Dedifferentiated amniotic fluid mesenchymal stem cell (primary cell): ENCODE data around the gene SPTLC3.

Experiments used
- DNase-seq: peaks from one replicate; pipeline ENCODE4 v3.0.0-alpha.2; 2016; ENCODE audit errors: extremely low spot score

The SPTLC3 gene

GRCh38 chr20:13031751-13032150 is 23.0 kb downstream of the SPTLC3 start:
- DNase-seq, result no peak

DNA sequence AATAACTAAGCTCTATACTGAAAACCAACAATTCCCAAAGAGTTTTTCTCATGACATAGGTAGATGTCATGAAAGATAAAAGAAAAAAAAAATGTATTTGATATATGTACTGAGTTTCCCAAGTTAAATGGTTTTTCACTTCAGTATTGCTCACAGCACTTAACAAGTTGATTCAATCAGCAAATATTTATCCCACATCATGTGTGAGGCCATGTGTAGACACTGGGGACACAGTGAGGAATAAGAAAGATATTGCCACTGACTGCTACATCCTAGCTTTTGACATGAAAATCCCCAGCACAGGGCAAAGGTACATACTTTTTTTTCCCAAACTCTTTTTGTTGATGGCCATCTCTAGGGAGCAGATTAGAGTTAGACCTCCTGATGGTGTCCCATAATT is 25.3 kb downstream of the SPTLC3 start:
- DNase-seq, result no peak

DNA sequence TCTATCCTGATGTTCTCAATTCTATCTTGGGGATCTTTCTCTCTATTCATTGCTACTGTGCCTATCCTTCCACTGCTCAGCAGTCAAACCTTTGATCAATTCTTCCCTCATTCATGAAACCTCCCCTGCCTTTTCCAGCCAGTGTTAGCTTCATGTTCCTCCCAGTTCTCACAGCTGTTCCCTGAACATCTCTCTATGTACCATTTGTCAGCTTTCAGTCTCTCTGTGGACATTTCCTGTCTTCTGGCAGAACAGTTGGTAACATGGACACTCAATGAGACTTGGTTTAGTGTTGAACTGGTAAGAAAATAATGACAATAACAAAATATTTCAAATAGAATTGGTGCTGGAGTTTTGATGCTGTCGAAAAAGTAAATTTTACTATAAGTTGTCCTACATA is 26.2 kb downstream of the SPTLC3 start:
- DNase-seq, result no peak

DNA sequence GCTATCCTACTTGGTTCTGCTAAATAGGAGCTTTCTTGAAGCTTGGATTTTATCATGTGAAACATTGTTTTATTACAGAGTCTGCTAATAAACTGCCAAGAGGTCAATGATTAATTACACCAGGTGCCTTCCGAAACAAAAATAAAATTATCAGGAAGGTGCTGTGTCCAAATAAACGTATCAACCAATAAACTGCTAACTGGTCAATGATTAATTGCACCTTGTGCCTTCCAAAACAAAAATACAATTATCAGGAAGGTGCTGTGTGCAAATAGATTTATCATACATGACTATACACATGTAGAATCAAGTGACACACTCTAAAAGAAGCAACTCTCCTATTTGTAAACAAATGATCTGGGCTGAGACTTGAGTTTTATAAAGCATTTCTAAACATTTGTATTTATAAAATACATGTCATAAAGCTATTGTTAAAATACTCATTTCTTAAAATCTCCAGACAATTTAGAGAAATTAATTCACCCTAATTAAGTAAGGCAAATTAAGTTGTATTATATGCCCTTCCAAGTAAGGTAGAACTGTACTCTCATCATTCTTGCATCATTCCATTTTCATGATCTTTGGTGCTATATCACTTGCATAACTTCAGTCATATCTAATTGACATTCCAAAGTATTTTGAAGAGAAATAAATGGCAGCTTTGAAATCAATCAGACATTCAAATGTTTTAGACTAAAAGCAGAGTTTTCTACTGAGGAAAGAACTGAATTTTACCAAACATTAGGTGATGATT is 26.8 kb downstream of the SPTLC3 start:
- DNase-seq, result no peak

GRCh38 chr20:13037727-13038126 is 29.0 kb downstream of the SPTLC3 start:
- no peak for DNase-seq

GRCh38 chr20:13041574-13042457 is 33.0 kb downstream of the SPTLC3 start:
- no peak for DNase-seq

DNA sequence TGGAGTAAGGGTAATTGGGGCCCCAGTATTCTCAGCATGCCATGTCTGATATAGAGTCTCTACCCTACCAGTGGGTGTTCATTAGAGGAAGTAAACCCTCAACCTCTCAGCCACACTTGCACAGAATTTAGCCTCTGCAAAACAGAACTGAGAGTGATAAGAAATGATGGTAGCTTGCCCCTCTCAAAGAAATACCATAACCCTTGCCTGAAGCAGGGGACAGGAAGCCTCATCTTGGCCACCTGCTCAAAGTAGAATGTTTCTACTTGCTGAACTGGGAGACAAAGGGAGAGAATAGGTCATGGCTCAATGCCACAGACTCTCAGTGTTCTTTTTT is 33.7 kb downstream of the SPTLC3 start:
- DNase-seq, result no peak

- no peak for DNase-seq
Measured at GRCh38 chr20:13046409-13046808, 37.6 kb downstream of the SPTLC3 start.

- no peak for DNase-seq
Measured at GRCh38 chr20:13054011-13054410, 45.2 kb downstream of the SPTLC3 start.

DNA sequence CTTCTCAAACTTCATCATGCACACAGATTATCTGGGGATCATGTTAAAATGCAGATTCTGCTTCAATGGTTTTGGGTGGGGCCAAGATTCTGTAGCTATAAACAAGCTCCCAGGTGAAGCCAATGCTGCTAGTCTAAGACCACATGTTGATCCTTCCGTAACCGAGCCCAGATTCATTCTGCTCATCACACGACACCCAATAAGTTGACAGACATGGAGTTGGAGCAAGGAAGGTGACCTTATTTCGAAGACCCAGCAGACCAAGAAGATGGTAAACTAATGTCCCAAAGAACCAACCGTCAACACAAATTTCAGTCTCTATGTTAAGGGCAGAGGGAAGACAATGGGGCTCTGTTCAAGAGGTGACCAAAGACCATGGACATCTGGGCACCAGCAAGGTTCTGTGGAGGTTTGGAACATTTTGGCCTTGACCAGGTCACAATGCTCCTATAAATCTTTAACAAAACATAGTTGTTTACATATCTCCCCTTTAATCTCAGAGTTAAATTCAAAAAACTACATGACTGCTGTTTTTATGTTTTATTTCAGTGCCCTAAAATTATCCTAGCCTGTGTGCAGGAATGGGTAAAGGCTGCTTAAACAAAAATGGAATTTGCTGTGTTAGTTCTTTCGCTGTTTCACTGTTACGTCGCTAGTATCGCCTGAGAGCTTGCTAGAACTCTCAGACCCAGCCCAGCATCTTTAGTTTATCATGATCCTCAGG is 50.1 kb downstream of the SPTLC3 start:
- DNase-seq, result no peak

GRCh38 chr20:13059398-13060136 is 50.8 kb downstream of the SPTLC3 start:
- DNase-seq, result no peak

- DNase-seq, result no peak
Measured at GRCh38 chr20:13060327-13060726, 51.6 kb downstream of the SPTLC3 start.

GRCh38 chr20:13061381-13061780 is 52.6 kb downstream of the SPTLC3 start:
- DNase-seq, result no peak

GRCh38 chr20:13062789-13063188 is 54.0 kb downstream of the SPTLC3 start:
- no peak for DNase-seq

- no peak for DNase-seq
Measured at GRCh38 chr20:13068336-13068735, 59.6 kb downstream of the SPTLC3 start.

DNA sequence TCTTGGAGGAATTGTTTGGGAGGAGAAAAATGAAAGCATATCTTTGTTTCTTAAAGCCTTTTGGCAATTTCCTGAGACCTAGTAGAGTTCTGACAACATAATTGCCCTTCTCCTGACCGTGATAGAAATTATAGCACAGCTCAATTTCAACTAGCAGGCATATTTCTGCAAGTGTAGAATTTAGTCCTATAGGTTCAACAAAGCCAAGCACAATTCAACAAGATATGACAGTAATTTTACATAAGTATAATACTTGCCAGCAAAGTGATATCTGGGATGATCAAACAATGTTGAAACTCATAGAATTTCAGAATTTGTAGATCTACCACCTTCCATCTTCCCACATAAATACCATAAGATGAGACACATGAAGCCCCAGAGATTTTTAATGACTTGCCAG is 73.1 kb downstream of the SPTLC3 start:
- DNase-seq, result no peak

DNA sequence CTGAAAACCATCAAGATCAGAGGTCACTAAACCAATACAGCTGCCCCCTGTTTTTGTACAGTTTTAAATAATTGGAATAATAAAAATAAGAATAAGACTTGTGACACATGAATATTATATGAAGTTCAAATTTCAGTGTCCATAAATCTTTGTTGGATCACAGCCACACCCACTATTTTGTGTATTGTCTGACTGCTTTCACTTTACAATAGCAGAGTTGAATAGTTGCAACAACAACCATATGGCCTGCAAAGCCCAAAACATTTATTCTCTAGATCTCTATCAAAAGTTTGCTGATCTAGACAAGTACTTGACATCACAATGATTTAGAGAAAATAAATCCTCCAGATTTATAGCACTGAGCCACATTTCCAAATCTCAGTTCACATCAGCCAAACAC is 73.6 kb downstream of the SPTLC3 start:
- DNase-seq, result no peak

DNA sequence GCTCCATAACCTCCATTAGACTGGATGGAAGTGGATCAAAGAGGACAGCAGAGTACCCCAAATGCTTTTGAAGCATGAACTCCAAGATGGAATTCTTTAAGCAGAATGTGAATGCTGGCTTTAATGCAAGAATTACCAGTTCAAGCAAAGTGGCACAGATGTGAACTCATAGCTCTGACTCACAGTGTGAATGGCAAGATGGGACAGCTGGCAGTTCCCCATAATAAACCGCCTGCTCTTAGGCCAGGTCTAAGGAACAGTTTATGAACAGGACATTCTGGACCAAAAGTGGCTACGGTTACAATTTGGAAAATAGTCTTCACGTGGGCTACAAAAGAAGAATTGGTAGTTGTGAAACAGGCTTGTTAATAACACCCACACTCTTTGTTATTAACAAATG is 76.5 kb downstream of the SPTLC3 start:
- no peak for DNase-seq

GRCh38 chr20:13089950-13090469 is 81.2 kb downstream of the SPTLC3 start:
- DNase-seq, result no peak

DNA sequence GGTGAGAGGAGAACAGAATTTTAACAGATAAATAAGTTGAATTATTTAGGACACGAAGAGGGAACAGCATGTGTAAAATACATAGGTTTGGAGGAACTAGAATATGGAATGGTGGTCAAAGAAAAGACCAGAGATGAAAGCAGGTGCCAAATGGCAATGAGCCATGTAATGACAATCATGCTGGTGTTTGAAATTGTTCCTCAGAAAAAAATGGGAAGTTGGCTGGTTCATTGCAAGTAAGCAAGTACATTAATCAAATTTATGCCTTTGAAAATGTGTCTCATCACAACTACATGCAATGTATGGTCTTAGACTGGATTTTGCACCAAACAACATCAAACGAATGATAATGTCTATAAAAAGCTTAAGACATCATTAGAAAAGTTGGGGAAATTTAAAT is 83.3 kb downstream of the SPTLC3 start:
- no peak for DNase-seq

DNA sequence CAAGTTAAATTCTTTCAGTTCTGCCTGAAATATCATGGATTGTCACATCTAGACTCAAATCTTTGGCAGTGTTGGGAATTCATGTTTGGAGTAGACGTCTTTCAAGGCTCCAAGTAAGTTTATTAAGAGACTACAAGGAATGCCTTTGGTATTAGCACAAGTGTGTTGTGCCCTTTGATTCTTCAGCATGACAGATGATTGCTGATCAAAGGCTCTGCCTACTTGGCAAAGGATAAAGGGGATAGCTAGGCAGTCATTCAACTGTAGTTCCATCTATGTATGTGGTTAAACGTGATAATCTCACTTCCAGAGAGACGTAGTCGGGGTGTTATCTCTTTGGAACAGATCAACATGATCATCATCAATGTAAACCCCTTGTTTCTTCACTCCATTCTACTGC is 86.2 kb downstream of the SPTLC3 start:
- no peak for DNase-seq
